Prostate gland (tissue), 2 donors: ENCODE data around the gene RBP2. TPM values are rescaled to one million over a fixed set of nuclear protein-coding genes. Genes with fewer than 3 reads are reported as not detected.

Experiments
- DNase-seq: peaks from one replicate; pipeline ENCODE4 v3.0.0-alpha.2; 2019; ENCODE audit warnings: low spot score
- H3K27ac ChIP-seq, 2 donors: fragments of 200-600 bp; sonication (generic); 2 replicates each; pipeline ENCODE4 v1.5.1; 2017 to 2019
- H3K27me3 ChIP-seq: fragments of 200-600 bp; sonication (generic); replicated peaks from 2 replicates; pipeline ENCODE4 v1.5.1; 2019; ENCODE audit not compliant: insufficient read depth
- H3K36me3 ChIP-seq, 2 donors: fragments of 200-600 bp; sonication (generic); 1 replicate in 1 of 2; 2 replicates in 1 of 2; pipeline versions ENCODE4 v1.5.1 to v1.8.1; 2017 to 2019
- H3K4me1 ChIP-seq: fragments of 200-600 bp; sonication (generic); replicated peaks from 2 replicates; pipeline ENCODE4 v1.5.1; 2019
- H3K4me3 ChIP-seq, 2 donors: fragments of 200-600 bp; sonication (generic); 2 replicates each; pipeline ENCODE4 v1.5.1; 2017 to 2019
- H3K9me3 ChIP-seq: fragments of 200-600 bp; sonication (generic); 2 replicates; pipeline ENCODE4 v1.5.1; 2017
- CTCF ChIP-seq, 4 experiments: fragments of 200-600 bp in 2 of 4; fragments of 450-650 bp in 2 of 4; sonication (generic) in 2 of 4; IDR thresholded peaks; 1 replicate in 3 of 4; 2 replicates in 1 of 4; pipeline ENCODE4 v1.5.1; 2016 to 2019; ENCODE audit warnings: antibody characterized with exemption in 4 of 4, mild to moderate bottlenecking in 2 of 4, moderate library complexity in 2 of 4
- POLR2A ChIP-seq: fragments of 450-650 bp; IDR thresholded peaks from one replicate; pipeline ENCODE4 v1.6.1; 2016; ENCODE audit warnings: antibody characterized with exemption, mild to moderate bottlenecking
- POLR2AphosphoS5 ChIP-seq: sonication (generic); formaldehyde crosslinking; IDR thresholded peaks from one replicate; pipeline ENCODE4 v1.6.1; 2017; ENCODE audit warnings: antibody characterized with exemption
- WGBS: methylation state at CpG from one replicate; pipeline ENCODE4 v1.1.5; 2018; 5-methylcytosine and 5-hydroxymethylcytosine counted together
- intact Hi-C: fragments of 100-400 bp; cut with DNase I; formaldehyde crosslinking; loops from one replicate; pipeline ENCODE4 v1.14.2; 2022
- total RNA-seq, 2 donors: library from RNA; depleted of rRNA; stranded (reverse); fragments of >200 nt; gene quantifications; one replicate each; pipeline ENCODE4 v1.1.0, GENCODE V29; 2016

The RBP2 gene
- total RNA-seq, 2 donors from 2014 or later, result not detected

GRCh38 chr3:139477710-139478640, 1.7 kb upstream of the RBP2 start:
- no peaks in the 10 kb centered on the region for H3K9me3 ChIP-seq
- WGBS, result 38% methylated on average over 3 of the region's 3 CpGs
- no peak for DNase-seq
- no peak overlapping the region for H3K4me3 ChIP-seq
- TF ChIP-seq POLR2A (no peak), CTCF (IDR thresholded peaks at IDR 0.05) (no peak), POLR2AphosphoS5 (no peak)
- no peaks in the 10 kb centered on the region for H3K36me3 ChIP-seq
- no peaks in the 10 kb centered on the region for H3K4me1 ChIP-seq
- intact Hi-C loops, result no loop called here
- no peak overlapping the region for H3K27ac ChIP-seq
- H3K27me3 ChIP-seq, result no peaks in the 10 kb centered on the region

- TF ChIP-seq POLR2A (no peak), POLR2AphosphoS5 (no peak), CTCF (IDR thresholded peaks at IDR 0.05) (no peak)
- Histone ChIP-seq H3K4me1 (no peaks in the 10 kb centered on the region), H3K4me3 (no peak overlapping the region), H3K27me3 (no peaks in the 10 kb centered on the region), H3K36me3 (no peaks in the 10 kb centered on the region), H3K27ac (no peak overlapping the region), H3K9me3 (no peaks in the 10 kb centered on the region)
- intact Hi-C loops, result no loop called here
- no peak for DNase-seq
- WGBS, result 94% methylated on average over 2 of the region's 2 CpGs
Observed at GRCh38 chr3:139473155-139473771, 3.1 kb downstream of the RBP2 start.

- H3K9me3 ChIP-seq, result no peaks in the 10 kb centered on the region
- DNase-seq, result no peak
- no peak for TF ChIP-seq CTCF (IDR thresholded peaks at IDR 0.05)
- H3K27ac ChIP-seq, result no peak overlapping the region
- no peaks in the 10 kb centered on the region for H3K36me3 ChIP-seq
- no peak overlapping the region for H3K4me3 ChIP-seq
- H3K27me3 ChIP-seq, result no peaks in the 10 kb centered on the region
- H3K4me1 ChIP-seq, result no peaks in the 10 kb centered on the region
- intact Hi-C loops, result no loop called here
- WGBS, result 67% methylated on average over 3 of the region's 3 CpGs
Observed at GRCh38 chr3:139472380-139473010, 3.8 kb downstream of the RBP2 start.

GRCh38 chr3:139470199-139470598, 6.1 kb downstream of the RBP2 start:
- Histone ChIP-seq H3K36me3 (no peaks in the 10 kb centered on the region), H3K9me3 (no peaks in the 10 kb centered on the region), H3K4me3 (no peak overlapping the region), H3K4me1 (no peaks in the 10 kb centered on the region), H3K27me3 (no peaks in the 10 kb centered on the region), H3K27ac (no peak overlapping the region)
- intact Hi-C loops, result no loop called here
- TF ChIP-seq CTCF (IDR thresholded peaks at IDR 0.05), result no peak
- TF ChIP-seq POLR2A, result no peak
- TF ChIP-seq POLR2AphosphoS5, result no peak
- whole genome bisulfite sequencing, result 98% methylated on average over 2 of the region's 2 CpGs
- DNase-seq, result no peak
